SK-N-SH (cell line): ENCODE measurements around the gene SNRPE. TPM values are rescaled to one million over a fixed set of nuclear protein-coding genes. Genes with fewer than 3 reads are reported as not detected.

ENCODE experiments used
- CTCF ChIA-PET: fragments of 300-600, 350-600 bp; formaldehyde crosslinking; extraction: SDS; loops from one replicate; lab custom pipeline; 2021; lab: Yijun Ruan, JAX
- POLR2A ChIA-PET: fragments of 350-600 bp; sonication (Branson Sonifier 250); formaldehyde crosslinking; extraction: SDS; loops from one replicate; lab custom pipeline; 2020; ENCODE audit warnings: antibody characterized with exemption, inconsistent platforms; lab: Yijun Ruan, JAX
- DNase-seq: peaks from one replicate; pipeline ENCODE4 v3.0.0; 2012
- H2AFZ ChIP-seq: fragments of 200-600 bp; sonication (generic); 2 replicates; pipeline ENCODE4 v1.8.1; 2016; ENCODE audit warnings: antibody characterized with exemption, mild to moderate bottlenecking, low read depth
- H3F3A ChIP-seq: fragments of 200-600 bp; sonication (generic); replicated peaks from 2 replicates; pipeline ENCODE3; 2016; ENCODE audit warnings: antibody characterized with exemption, mild to moderate bottlenecking; ENCODE audit not compliant: insufficient read depth
- H3K27ac ChIP-seq, 2 experiments: fragments of 200-500 bp in 1 of 2; fragments of 200-600 bp in 1 of 2; sonication (Bioruptor generic) in 1 of 2; sonication (generic), shearing (Covaris generic) in 1 of 2; 2 replicates each; pipeline versions ENCODE4 v1.5.1 to v1.6.1; 2014 to 2016; ENCODE audit warnings: low read depth in 2 of 2, inconsistent platforms in 1 of 2, low read length in 1 of 2, mild to moderate bottlenecking in 1 of 2, mixed read lengths in 1 of 2
- H3K27me3 ChIP-seq: fragments of 200-600 bp; sonication (generic), shearing (Covaris generic); 2 replicates; pipeline ENCODE4 v1.6.1; 2016; ENCODE audit warnings: mixed run types; ENCODE audit not compliant: insufficient read depth
- H3K36me3 ChIP-seq, 2 experiments: fragments of 200-500 bp in 1 of 2; fragments of 200-600 bp in 1 of 2; sonication (Bioruptor generic) in 1 of 2; sonication (generic) in 1 of 2; replicated peaks in 1 of 2; 2 replicates each; pipeline versions ENCODE3 to v1.5.1; 2014 to 2016; ENCODE audit warnings: low read length in 1 of 2, mild to moderate bottlenecking in 1 of 2; ENCODE audit not compliant: insufficient read depth in 2 of 2, control insufficient read depth in 1 of 2
- H3K4me1 ChIP-seq, 2 experiments: fragments of 200-500 bp in 1 of 2; fragments of 200-600 bp in 1 of 2; sonication (Bioruptor generic) in 1 of 2; sonication (generic), shearing (Covaris generic) in 1 of 2; 2 replicates each; pipeline versions ENCODE4 v1.5.1 to v1.6.1; 2014 to 2016; ENCODE audit warnings: low read depth in 1 of 2, low read length in 1 of 2, mixed run types in 1 of 2; ENCODE audit not compliant: insufficient read depth in 2 of 2, control insufficient read depth in 1 of 2
- H3K4me2 ChIP-seq: fragments of 200-600 bp; sonication (generic), shearing (Covaris generic); 2 replicates; pipeline ENCODE4 v1.6.1; 2017; ENCODE audit warnings: mixed run types
- H3K4me3 ChIP-seq, 2 experiments: fragments of 200-500 bp in 1 of 2; fragments of 200-600 bp in 1 of 2; sonication (Bioruptor generic) in 1 of 2; sonication (generic), shearing (Covaris generic) in 1 of 2; 2 replicates each; pipeline versions ENCODE4 v1.5.1 to v1.8.1; 2014 to 2016; ENCODE audit warnings: low read depth in 2 of 2, inconsistent platforms in 1 of 2, low read length in 1 of 2, mild to moderate bottlenecking in 1 of 2, mixed read lengths in 1 of 2, moderate library complexity in 1 of 2
- H3K79me2 ChIP-seq: fragments of 200-600 bp; sonication (generic); 2 replicates; pipeline ENCODE4 v1.8.1; 2017; ENCODE audit warnings: mild to moderate bottlenecking; ENCODE audit not compliant: insufficient read depth
- H3K9ac ChIP-seq: fragments of 200-600 bp; sonication (generic); 2 replicates; pipeline ENCODE4 v1.6.1; 2017; ENCODE audit warnings: mixed run types
- H3K9me2 ChIP-seq: fragments of 200-600 bp; sonication (generic); 2 replicates; pipeline ENCODE4 v1.6.1; 2017; ENCODE audit warnings: mixed run types
- H3K9me3 ChIP-seq: fragments of 200-600 bp; sonication (generic); 2 replicates; pipeline ENCODE4 v1.6.1; 2017; ENCODE audit warnings: mixed run types, mild to moderate bottlenecking, moderate library complexity
- H4K20me1 ChIP-seq: fragments of 200-600 bp; sonication (generic); 2 replicates; pipeline ENCODE4 v1.6.1; 2017; ENCODE audit warnings: mild to moderate bottlenecking, mixed run types; ENCODE audit not compliant: insufficient read depth
- FOSL2 ChIP-seq: IDR thresholded peaks from 2 replicates; pipeline ENCODE4 v1.4.0; 2012; ENCODE audit warnings: low read depth, mild to moderate bottlenecking, moderate library complexity, borderline replicate concordance
- GABPA ChIP-seq: IDR thresholded peaks from 2 replicates; pipeline ENCODE4 v1.4.0; 2012; ENCODE audit warnings: low read depth, mild to moderate bottlenecking
- JUND ChIP-seq: IDR thresholded peaks from 2 replicates; pipeline ENCODE4 v1.4.0; 2012
- MEF2A ChIP-seq: IDR thresholded peaks from 2 replicates; pipeline ENCODE4 v1.4.0; 2012; ENCODE audit warnings: low read depth, borderline replicate concordance
- MXI1 ChIP-seq: IDR thresholded peaks from 2 replicates; pipeline ENCODE4 v1.6.1; 2012; ENCODE audit warnings: mild to moderate bottlenecking, low read depth, low read length, improper control_type of control experiment
- PBX3 ChIP-seq: IDR thresholded peaks from 2 replicates; pipeline ENCODE4; 2012
- POLR2AphosphoS5 ChIP-seq: IDR thresholded peaks from 2 replicates; pipeline ENCODE4 v1.6.1; 2012; ENCODE audit warnings: low read depth, low read length
- RAD21 ChIP-seq: IDR thresholded peaks from 2 replicates; pipeline ENCODE4 v1.6.1; 2012; ENCODE audit warnings: mild to moderate bottlenecking, low read length
- RCOR1 ChIP-seq: fragments of 150-350 bp; IDR thresholded peaks from 2 replicates; pipeline ENCODE4 v1.6.1; 2017; ENCODE audit warnings: antibody characterized with exemption, low read length
- RFX5 ChIP-seq: IDR thresholded peaks from 2 replicates; pipeline ENCODE4 v1.6.1; 2012; ENCODE audit warnings: mild to moderate bottlenecking, improper control_type of control experiment, low read length
- RXRA ChIP-seq: IDR thresholded peaks from 2 replicates; pipeline ENCODE4 v1.4.0; 2012; ENCODE audit warnings: low read depth, mild to moderate bottlenecking, borderline replicate concordance
- TEAD4 ChIP-seq: IDR thresholded peaks from 2 replicates; pipeline ENCODE4 v1.4.0; 2012; ENCODE audit warnings: mild to moderate bottlenecking, borderline replicate concordance; ENCODE audit not compliant: insufficient read depth
- ZBTB33 ChIP-seq: IDR thresholded peaks from 2 replicates; pipeline ENCODE4 v1.4.0; 2012; ENCODE audit warnings: low read depth, borderline replicate concordance
- WGBS: methylation state at CpG from one replicate; pipeline ENCODE4 v1.1.6; 2017; ENCODE audit warnings: low lambda C conversion rate; 5-methylcytosine and 5-hydroxymethylcytosine counted together
- polyA plus RNA-seq, 3 experiments: library from polyadenylated mRNA; depleted of rRNA; stranded (reverse); fragments of >200 nt; gene quantifications; 2 replicates each; pipeline ENCODE4 v1.2.3, GENCODE V29; 2012
- TF ChIP-seq, protein P1 (sequence below): IDR thresholded peaks from 2 replicates; pipeline ENCODE4 v1.6.1; 2012; ENCODE audit warnings: mild to moderate bottlenecking, low read depth, low read length, moderate library complexity
- TF ChIP-seq, protein P2 (sequence below): fragments of 150-350 bp; IDR thresholded peaks from 2 replicates; pipeline ENCODE4 v1.6.1; 2017; ENCODE audit warnings: antibody characterized with exemption, low read length, low read depth, borderline replicate concordance

The SNRPE gene
- polyA plus RNA-seq, 1 of the 3 experiments (the other 2 are of a cell fraction): 359 TPM

DNA sequence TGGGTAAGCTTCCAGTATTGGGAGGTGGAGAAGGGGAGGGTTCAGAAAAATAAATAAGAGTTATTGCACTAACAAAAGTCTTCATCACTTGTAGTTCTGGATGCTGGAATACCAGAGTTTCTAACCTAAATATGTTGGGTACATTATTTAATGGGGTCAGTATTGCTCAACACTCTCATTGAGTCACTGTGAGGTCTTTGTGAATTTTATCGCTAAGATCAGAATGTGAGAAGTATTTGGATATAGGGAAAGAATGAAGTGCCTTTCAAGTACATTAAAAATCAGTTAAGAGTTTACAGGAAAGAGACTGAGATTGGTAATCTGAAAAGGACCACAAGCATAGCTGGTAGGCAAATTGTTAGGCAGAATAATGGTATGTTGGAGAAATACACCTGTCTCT lies 8.8 kb downstream of the SNRPE start:
- peaks cover 34 to 54% of the 10 kb centered on the region in 2 experiments for H3K36me3 ChIP-seq
- H3K4me2 ChIP-seq: no peak overlapping the region
- no peaks in the 10 kb centered on the region for H3K27me3 ChIP-seq
- no peak overlapping the region; a peak in 1 of 4 replicates for H3K27ac ChIP-seq
- H3F3A ChIP-seq: peaks cover 35% of the 10 kb centered on the region
- H3K4me3 ChIP-seq: no peak overlapping the region
- H3K9me2 ChIP-seq: no peaks in the 10 kb centered on the region
- TF ChIP-seq RCOR1 (no peak), FOSL2 (no peak), PBX3 (no peak)
- TF ChIP-seq, protein P1, sequence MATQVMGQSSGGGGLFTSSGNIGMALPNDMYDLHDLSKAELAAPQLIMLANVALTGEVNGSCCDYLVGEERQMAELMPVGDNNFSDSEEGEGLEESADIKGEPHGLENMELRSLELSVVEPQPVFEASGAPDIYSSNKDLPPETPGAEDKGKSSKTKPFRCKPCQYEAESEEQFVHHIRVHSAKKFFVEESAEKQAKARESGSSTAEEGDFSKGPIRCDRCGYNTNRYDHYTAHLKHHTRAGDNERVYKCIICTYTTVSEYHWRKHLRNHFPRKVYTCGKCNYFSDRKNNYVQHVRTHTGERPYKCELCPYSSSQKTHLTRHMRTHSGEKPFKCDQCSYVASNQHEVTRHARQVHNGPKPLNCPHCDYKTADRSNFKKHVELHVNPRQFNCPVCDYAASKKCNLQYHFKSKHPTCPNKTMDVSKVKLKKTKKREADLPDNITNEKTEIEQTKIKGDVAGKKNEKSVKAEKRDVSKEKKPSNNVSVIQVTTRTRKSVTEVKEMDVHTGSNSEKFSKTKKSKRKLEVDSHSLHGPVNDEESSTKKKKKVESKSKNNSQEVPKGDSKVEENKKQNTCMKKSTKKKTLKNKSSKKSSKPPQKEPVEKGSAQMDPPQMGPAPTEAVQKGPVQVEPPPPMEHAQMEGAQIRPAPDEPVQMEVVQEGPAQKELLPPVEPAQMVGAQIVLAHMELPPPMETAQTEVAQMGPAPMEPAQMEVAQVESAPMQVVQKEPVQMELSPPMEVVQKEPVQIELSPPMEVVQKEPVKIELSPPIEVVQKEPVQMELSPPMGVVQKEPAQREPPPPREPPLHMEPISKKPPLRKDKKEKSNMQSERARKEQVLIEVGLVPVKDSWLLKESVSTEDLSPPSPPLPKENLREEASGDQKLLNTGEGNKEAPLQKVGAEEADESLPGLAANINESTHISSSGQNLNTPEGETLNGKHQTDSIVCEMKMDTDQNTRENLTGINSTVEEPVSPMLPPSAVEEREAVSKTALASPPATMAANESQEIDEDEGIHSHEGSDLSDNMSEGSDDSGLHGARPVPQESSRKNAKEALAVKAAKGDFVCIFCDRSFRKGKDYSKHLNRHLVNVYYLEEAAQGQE: no peak
- TF ChIP-seq, protein P2, sequence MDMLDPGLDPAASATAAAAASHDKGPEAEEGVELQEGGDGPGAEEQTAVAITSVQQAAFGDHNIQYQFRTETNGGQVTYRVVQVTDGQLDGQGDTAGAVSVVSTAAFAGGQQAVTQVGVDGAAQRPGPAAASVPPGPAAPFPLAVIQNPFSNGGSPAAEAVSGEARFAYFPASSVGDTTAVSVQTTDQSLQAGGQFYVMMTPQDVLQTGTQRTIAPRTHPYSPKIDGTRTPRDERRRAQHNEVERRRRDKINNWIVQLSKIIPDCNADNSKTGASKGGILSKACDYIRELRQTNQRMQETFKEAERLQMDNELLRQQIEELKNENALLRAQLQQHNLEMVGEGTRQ: no peak
- H3K9me3 ChIP-seq: no peaks in the 10 kb centered on the region
- H3K79me2 ChIP-seq: peaks cover 10% of the 10 kb centered on the region; the same call in 1 of the 2 replicates
- H3K9ac ChIP-seq: no peak overlapping the region
- no peak for DNase-seq
- H2AFZ ChIP-seq: no peak overlapping the region
- ChIA-PET POLR2A (interaction anchor here (1.3 to 2.0 kb wide), 2 partner anchors 258 to 260 kb away, joined by 3 to 13 read pairs; no protein-coding TSS in a partner anchor), CTCF (interaction anchor here (1.0 to 21.7 kb wide), 22 partner anchors 8 to 494 kb away, joined by 3 to 421 read pairs (median 5); partner anchors contain the start of genes REN, SNRPE and SOX13)
- WGBS: 94% methylated on average over 1 of the region's 1 CpG
- H4K20me1 ChIP-seq: 0 out of 2 replicates have a peak, but pooled peaks cover 7% of the 10 kb centered on the region
- 0 out of 4 replicates have a peak, but pooled peaks cover 0 to 5% of the 10 kb centered on the region in 2 experiments for H3K4me1 ChIP-seq

GRCh38 chr1:203871114-203871880 lies 9.9 kb downstream of the SNRPE start:
- Histone ChIP-seq H3K9me3 (no peaks in the 10 kb centered on the region), H3F3A (peaks cover 33% of the 10 kb centered on the region), H3K27ac (0 out of 4 replicates have a peak overlapping the region, but pooled peaks of 1 of the 2 experiments have one; percentile 9), H2AFZ (no peak overlapping the region), H3K36me3 (peaks cover 28 to 44% of the 10 kb centered on the region in 2 experiments), H4K20me1 (0 out of 2 replicates have a peak, but pooled peaks cover 7% of the 10 kb centered on the region), H3K9ac (no peak overlapping the region), H3K79me2 (peaks cover 10% of the 10 kb centered on the region; the same call in 1 of the 2 replicates), H3K4me1 (0 out of 4 replicates have a peak, but pooled peaks cover 0 to 5% of the 10 kb centered on the region in 2 experiments), H3K27me3 (no peaks in the 10 kb centered on the region), H3K9me2 (no peaks in the 10 kb centered on the region), H3K4me3 (no peak overlapping the region; a peak in 1 of 4 replicates), H3K4me2 (no peak overlapping the region)
- POLR2A ChIA-PET: interaction anchor here (0.8 to 2.0 kb wide), 3 partner anchors 9 to 259 kb away, joined by 3 to 13 read pairs (median 3); no protein-coding TSS in a partner anchor
- peak; percentile 70 for DNase-seq
- 90% methylated on average over 3 of the region's 3 CpGs for WGBS
- CTCF ChIA-PET: interaction anchor here (0.5 to 21.7 kb wide), 40 partner anchors 9 to 621 kb away, joined by 3 to 421 read pairs (median 4); partner anchors contain the start of genes ETNK2, REN, SNRPE and SOX13
- TF ChIP-seq RFX5 (no peak), ZBTB33 (no peak), RAD21 (peak; percentile 88), JUND (no peak), GABPA (no peak), RXRA (no peak), RCOR1 (no peak), MEF2A (no peak), POLR2AphosphoS5 (peak; percentile 30), MXI1 (no peak), TEAD4 (no peak)
